Retina (tissue), 1 donor: ENCODE measurements around the gene RNF144A.

Experiments used
- DNase-seq: peaks from one replicate; pipeline ENCODE4 v3.0.0-alpha.2; 2016

RNF144A gene

DNA sequence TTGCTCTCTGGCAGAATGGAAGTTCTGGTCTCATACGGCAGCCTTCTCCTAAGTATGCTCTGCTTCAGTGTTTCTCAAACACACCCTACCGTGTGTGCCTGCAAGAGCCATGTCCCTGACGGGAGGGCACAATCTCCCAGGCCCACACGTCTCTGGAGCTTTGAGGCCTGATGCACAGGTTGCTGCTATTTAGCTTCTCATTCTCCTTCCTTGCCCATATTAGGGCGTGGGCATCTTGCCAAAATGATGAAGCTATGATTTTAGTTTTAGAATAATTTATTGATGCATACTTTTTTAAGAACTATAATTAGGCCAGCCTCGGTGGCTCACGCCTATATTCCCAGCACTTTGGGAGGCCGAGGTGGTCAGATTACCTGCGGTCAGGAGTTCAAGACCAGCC lies 107.9 kb downstream of the RNF144A start:
- DNase-seq = no peak

DNA sequence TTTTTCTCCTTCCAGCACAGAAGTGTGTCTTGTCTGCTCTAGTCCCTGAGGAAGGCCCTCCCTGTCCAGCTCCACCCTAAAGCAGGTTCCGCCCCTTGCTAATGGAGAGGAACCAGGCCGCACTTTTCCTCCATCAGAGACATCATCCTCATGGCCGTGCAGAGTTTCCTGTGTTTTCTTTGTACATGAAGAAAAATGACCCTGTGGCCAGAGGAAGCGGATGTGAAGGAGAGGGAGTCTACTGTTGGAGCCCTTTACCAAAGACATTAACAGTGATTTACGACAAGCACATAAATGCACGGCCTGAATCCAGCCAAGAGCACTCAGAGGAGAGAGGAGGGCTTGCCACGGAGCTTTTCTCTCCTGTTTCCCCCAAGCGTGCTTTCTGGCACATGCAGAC lies 109.5 kb downstream of the RNF144A start:
- DNase-seq = no peak

DNA sequence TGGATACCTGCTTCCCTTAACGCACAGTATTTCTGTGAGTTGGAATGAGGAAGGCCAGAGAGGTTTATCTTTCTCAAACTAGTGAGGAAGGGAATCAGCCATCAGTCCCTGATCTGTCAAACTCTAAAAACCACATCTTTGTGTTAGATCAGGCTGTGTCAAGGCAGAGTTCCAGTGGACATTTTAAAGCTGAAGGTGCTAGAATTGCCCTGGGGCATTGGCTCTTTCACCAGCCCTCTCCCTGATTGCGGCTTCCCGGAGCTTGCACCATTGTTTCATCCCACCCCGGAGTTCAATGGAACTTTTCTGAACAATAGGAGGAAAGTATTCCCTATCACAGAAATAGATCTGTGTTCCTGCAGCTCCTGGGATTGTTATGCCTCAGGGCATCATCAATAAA lies 110.2 kb downstream of the RNF144A start:
- DNase-seq = no peak

DNA sequence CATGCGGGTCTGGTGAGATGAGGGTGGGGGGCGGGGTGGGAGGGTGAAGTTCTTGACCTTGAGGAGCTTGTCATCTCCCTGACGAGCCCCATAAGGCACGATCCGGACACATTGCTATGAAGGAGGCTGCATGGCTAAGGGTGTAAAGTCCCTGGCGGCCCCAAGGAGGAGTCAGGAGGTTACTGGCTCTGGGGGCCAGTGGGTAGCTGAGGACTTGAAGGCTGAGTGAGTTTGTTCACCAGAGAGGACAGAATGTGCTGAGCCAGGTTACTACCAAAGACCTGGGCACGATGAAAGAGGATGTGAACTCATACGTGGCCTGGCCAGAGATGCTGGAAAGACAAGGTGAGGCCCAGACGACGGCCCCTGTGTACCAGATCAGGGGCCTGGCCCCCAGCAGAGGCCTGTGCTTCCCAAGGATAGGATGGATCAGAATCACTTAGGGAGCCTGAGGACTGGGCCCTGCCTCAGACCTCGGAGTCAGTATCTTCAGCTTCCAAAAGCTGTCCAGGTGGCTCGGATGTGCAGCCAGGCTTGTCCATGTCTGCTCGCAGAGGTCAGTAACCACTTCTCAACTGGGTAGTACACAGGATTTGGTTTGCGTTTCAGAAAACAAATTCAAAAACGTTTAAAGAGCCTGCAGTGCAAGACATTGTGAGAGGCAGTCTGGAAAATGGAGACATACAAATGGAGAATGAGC lies 110.9 kb downstream of the RNF144A start:
- no peak for DNase-seq

DNA sequence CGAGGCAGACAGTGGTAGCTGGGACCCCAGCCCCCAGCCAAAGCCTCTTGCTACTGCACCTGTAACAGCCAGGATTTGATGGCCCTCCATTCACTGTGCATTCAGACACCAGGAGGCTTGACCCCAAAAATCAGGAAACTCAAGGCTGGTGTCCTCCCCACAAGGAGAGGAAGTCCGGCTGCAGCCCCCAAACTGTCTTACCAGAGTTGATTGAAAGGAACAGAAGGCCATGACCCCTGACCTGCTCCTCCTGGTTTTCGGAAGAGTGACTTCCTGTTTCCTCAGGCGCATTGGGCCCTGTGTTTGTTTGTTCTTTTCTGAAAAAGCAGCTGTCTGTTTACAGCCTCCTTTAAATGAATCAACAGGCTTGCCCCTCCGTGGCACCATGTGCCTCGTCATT lies 111.6 kb downstream of the RNF144A start:
- no peak for DNase-seq

DNA sequence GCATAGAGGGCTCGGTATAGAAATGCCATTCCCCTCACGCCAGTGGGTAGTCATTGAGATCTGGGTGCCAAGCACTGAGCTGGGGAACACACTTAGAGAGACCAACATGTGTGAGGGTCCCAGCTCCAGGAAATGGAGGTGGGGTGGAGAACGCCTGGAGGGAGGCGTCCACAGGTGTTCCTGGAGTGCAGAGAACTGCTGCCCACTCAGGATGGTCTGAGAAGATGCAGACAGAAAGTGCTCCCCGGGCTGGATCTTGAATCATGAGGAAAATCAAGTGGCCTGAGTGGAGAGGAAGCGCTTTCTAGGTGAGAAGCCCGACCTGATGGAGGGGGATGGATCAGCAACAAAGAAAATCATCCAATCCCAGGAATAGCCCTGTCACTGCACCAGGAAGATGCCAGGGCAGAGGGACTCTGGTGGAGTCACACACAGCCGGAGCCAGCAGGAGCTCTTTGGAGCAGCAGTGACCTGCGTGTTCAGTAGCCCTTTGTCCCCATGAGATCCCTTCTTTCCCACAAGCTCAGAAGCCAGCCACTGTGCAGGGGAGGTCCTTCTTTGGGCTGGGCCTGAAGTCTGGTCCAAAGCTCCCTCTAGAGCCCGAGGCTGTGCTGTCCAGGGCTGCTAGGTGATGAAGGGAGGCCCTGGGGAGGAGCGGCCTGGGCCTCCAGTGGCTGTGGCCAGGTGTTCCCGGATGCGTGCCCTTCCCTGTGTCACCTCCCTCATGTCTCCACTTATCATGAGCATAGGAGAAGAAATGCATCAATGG lies 112.3 kb downstream of the RNF144A start:
- DNase-seq = no peak

DNA sequence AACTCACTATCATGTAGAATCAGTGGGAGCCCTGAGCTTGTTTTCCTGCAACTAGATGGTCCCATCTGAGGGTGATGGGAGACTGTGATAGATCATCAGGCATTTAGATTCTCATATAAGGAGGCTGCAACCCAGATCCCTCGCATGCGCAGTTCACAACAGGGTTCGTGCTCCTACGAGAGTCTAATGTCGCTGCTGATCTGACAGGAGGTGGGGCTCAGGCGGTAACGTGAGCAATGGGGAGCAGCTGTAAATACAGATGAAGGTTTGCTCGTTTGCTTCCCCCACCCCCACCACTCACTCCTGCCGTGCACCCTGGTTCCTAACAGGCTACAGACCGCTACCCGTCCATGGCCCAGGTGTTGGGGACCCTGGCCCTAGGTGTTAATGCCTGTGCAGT lies 113.6 kb downstream of the RNF144A start:
- no peak for DNase-seq

DNA sequence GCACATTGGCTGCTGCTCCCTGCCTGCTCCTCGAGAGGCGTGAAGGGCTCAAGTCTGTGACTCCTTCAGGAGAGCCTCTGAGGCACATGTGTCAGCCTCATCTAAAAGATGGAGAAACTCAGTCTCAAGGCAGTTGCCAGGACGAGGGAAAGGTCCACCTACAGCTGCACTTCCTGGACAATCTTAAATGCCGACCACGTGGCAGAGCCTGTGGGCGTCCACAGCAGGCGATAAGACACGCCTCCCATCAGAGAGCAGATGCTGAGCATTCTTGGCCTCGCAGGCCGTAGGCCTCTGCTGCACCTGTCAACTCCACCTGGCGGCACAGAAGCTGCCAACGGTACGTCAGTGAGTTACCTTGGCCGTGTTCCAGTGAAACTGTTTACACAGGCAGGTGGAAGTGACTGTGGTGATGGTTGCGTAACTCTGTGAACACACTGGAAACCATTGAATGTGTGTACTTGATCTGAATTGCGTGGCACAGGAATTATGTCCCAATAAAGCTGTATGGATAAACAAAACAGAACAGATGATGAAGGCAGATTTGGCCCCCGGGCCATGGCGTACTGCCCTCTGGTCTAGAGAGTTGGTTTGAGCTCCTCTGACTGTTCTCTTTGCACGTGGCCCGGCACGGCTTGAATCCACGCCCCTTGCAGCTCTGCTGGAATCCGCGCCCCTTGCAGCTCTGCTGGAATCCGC lies 114.5 kb downstream of the RNF144A start:
- no peak for DNase-seq

DNA sequence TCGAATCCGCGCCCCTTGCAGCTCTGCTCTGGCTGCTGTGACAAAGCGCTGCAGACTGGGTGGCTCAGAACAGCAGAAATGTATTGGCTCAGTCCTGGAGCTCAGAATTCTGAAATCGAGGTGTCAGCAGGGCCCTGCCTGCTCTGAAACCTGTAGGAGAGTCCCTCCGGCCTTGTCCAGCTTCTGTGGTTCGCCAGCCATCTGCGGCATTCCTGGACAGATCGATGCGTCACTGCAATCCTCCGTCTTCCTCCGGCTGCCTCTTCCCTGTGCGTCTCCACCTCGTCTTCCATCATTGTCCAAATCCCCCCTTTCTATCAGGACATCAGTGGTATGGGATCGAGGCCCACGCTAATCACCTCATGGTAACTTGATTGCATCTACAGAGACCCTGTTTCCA lies 115.2 kb downstream of the RNF144A start:
- DNase-seq = no peak

DNA sequence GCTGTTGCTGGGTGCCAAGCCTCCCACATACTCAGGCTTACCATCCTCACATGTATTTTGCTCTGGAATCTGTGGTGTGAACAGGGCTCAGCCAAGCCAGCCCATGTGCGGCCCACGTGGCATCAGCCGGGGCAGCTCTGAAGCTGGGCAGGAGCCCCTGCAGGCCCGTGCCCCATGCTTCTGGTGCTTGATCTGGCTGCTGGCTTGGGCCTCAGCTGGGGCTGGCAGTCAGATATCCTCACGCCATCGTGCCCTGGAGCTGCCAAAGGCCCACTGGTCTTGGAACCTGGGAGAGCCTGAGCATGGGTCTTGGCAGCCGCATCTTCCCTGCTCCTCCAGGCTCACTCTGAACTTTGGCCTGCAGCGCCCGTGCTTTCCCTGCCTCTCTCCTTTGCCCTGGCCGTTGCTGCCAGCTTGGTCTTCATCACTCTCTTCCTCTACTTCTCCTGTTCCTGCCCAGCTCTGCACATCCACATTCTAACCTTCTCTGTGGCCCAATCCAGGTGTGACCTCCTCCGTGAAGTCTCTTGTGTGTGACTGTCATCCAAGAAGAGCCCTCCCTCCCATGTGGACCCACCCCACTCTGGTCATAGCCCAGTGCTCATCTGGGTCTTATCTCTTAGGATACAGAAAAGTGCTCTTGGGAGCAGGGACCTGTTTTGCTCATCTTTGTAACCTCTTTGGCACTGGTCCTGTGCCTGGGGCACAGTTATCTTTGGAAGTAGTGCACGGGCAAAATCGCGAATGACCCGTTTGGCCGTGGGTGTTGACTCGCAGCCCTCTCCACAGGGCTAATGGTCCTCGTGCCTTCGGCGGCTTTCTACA lies 116.1 kb downstream of the RNF144A start:
- no peak for DNase-seq

DNA sequence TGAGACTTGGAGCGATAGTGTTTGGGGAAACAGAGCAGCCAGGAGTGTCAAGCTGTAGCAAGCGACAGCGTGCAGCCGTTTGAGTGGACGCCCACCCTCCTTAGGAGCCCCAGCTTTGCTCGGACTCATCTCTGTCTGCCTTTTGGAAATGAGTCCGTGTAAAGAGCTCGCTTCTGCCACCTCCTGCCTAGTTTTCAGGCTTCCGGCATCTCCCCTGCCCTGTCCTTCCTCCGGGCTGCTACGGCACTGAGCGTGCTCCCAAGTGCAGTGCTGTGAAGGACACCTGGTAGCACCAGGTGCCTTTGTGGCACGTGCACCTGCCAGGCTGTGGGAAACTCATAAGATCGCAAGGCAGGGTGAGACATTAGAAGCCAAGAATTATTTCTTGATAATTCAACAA lies 117.1 kb downstream of the RNF144A start:
- DNase-seq = no peak

DNA sequence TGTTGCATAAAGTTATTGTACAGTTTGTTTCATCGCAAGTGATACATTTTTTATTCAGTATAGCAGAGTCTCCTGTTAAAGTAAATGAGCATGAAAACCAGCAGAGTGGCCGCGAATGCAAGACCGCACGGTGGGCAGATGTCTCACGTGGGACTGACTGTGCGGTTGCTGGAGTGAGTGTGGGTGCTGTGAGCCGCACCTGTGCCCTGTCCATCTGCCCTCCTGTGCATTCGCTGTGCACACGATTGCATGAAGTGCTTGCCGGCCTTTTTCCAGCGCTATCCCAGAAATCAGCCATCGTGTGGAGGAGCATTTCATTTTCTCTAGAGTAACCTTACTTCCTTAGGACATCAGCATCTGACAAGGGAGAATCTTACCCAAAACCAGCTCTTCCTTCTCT lies 118.7 kb downstream of the RNF144A start:
- no peak for DNase-seq

DNA sequence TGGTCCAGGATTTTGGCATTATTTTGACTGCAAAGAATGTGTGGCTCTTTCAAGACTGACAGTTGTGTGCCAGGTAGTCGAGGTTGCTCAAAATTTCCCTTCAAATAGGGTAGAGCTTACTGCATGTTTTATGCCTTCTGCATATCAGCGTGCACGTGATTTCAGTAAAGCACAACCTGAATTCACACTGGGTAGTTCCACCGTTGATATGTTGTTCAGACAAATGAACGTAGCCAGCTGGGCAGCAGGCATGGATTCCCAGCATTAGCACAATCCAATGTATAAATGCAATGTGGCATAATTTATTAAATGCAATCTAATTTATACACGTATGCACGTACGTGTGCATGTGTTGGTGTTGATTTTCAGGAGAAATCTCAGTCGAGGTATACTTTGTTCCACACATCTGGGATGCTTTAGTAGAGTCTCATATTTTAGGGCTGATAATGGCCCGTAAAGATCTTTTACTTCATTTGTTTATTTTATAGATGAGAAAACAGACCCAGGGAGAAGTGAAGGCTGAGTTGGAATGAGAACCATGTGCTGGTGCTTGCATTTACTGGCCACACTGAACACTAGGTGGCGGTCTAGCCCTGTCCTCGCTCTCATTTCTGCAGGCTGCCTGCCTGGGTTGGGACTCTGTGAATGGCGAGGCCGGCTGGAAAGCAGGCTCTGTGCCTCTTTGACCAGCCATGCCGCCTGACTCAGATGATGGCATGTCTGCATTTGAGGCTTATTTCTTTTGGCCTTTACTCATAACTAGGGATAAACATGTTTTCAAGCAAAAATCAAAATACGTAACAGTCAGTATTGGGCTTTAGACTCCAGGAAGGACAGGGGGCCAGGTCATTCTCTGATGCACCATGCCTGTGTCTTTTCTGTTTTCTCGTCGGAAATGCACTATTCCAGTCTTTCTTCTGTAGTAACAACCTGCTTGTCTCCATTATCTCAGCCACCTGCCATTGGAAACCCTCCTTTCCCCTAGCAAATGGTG lies 120.4 kb downstream of the RNF144A start:
- peak; percentile 63 for DNase-seq

DNA sequence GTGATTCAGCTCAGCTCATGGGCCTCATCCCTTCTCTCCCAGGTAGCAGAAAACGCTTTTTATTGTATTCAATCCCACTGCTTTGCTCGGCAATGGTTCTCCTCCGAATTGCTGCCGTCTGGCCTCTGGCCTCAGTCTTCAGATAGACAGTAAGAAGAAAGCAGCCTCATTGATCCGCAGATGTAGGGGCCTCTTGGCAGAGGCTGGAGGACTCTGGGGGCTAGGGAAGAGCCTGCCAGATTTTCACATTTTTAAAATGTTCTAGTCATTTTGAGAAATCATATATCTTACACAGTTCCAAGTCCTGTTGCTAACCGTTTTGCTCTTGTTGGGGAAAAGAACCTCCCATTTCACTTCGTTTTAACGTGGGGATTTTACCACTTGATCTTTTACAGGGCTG lies 123.3 kb downstream of the RNF144A start:
- DNase-seq = no peak

DNA sequence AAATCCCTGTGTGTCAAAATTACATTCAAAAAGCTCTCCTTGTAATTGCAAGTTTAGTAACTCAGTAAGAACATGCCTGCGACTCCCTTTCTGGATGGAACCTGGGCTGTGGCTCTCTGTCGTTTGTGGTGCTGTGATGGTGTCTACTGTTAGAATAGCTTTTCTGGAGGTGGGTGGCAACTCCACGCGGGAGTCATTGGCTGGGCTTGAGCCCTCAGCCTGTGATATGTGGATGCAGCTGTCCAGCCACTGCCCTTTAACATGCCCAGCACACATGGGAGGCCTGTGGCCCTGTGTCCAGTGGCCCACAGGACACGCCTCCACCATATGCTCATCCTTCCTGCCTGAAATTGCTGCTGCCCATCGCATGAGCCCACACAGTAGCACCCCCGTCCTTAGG lies 124.2 kb downstream of the RNF144A start:
- no peak for DNase-seq

DNA sequence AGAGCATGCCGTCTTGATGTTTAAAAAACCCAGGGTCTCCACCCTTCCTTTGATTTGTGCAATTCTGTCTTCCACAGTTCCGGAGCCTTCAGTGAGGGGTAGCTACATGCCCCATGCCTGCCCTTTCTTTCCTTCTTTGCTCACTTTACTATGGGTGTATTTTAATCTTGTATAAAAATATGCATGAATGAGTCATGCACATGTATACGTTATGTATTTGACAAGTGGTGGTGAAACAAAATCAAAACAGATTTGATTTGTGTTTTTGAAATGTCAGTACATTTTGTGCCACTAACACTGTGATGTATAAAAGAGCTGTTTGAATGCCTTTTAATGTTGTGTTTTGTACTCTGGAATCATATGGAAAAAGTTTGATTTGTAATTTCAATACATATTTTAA lies 126.5 kb downstream of the RNF144A start:
- DNase-seq = no peak

DNA sequence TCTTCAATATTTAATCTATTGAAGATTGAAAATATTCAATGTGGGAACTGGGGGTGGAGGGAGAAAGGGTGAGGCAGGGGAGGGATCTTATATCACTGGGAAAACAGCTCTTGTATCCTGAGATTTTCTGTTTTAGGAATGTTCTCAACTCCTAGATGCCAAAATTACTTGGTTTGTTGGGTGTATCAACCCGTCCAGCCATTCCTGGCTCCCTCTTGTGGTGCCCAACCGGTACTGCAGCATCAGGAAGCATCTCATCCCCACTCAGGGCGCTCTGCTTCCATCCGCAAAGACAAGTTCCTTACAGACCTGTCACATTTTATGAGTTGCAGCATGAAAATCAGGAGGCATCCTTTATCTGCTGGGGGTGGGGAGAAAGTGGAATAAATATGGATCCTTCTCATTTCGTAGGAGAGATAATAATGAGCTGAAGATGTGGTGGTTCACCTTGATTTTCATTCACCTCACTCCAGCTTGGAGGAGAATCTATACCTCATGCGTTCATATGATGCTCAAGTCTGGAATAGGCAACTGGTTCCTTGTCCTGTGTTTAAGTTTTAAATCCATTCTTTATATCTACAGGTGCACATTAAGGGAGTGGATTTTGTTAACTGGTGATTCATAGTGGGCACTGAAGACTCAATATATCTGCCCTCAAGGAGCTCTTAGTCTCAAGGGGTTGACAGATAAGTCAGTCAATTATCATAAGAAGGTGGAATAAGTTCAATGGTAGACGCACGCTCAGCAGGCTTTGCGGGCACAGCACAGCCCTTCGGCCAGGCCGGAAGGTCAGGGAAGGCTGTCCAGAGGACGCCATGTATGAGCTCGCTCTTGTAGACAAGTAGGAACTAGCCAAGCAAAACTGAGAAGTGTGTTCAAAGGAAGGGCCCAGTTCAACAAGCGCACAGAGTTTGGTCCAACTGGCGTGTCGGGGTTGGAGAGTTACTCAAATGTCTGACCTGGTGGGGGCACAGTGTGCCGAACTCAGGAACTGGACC lies 127.3 kb downstream of the RNF144A start:
- DNase-seq = peak; percentile 74

DNA sequence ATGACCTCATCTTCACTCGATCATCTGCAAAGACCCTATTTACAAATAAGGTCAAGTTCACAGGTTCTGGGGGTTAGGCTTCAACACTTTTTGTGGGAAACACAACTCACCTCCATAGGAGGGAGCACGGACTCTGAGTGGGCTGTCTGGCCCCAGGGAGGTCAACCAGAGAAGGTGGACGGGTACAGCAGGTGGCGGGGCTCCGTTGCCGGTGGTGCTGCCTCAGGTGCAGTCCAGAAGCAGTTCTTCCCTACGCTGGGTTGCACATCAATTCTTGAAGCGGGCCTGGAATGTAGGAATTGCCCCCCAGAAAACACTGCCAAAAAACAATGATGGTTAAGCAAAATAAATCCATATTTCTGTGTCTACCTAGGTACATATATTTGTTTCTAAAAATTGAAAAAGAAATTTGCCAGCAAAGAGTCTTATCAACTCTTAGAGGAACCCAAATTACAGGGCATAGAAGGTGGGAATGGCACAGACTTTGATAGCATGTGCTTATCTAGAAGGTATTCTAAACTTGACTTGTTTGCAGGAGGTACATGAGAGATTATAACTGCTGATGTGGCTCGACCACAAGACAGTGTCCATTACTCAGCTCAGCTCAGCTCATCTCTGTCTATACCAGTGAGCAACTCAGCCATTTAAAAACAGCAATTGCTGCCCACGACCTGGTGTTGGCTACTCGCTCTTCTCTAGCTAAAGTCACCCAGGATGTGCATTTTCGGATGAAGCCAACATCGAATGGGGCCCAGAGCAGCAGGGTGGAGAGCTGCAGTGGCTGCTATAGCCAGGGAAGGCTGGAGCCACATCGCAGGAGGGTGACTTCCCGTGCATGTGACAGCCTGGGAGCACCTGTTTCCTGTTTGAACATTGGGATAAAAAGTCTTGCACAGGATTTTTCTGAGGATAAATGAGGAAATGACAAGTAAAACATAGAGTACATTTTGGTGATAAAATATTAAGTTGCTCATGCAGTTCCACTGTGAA lies 128.7 kb downstream of the RNF144A start:
- no peak for DNase-seq

DNA sequence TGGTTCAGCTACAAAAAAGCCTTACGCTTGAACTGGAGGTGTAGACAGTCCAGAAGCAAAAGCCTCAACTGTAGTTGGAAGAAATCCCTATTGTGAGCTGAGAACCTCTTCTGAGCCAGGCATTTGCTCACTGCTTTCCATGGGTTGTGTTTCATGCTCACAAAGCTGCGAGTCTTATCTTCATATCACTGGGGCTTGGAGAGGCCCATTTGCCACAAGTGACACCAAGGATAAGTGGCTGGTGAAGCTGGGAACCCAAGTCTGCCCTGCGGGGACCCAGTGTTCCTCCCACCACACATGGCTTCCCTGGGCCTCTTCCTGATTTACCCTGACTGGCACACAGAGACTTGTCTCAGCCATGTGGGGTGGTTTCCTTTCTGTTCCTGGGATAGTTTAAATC lies 130.4 kb downstream of the RNF144A start:
- no peak for DNase-seq
